ENCODE results near the gene ANGPTL5.

GRCh38 chr11:101940901-101941520 is 24.7 kb upstream of the ANGPTL5 start:
- TF ChIP-seq, protein P1, sequence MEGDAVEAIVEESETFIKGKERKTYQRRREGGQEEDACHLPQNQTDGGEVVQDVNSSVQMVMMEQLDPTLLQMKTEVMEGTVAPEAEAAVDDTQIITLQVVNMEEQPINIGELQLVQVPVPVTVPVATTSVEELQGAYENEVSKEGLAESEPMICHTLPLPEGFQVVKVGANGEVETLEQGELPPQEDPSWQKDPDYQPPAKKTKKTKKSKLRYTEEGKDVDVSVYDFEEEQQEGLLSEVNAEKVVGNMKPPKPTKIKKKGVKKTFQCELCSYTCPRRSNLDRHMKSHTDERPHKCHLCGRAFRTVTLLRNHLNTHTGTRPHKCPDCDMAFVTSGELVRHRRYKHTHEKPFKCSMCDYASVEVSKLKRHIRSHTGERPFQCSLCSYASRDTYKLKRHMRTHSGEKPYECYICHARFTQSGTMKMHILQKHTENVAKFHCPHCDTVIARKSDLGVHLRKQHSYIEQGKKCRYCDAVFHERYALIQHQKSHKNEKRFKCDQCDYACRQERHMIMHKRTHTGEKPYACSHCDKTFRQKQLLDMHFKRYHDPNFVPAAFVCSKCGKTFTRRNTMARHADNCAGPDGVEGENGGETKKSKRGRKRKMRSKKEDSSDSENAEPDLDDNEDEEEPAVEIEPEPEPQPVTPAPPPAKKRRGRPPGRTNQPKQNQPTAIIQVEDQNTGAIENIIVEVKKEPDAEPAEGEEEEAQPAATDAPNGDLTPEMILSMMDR (optimal IDR thresholded peaks at IDR 0.05 in 1 of 3, IDR thresholded peaks at IDR 0.05 in 1 of 3, conservative IDR thresholded peaks at IDR 0.05 in 1 of 3; ENCODE audit: extremely low read depth in 1 of 3, insufficient read depth in 2 of 3, low read length in 3 of 3), result no peak
- TF ChIP-seq EZH2 (IDR thresholded peaks at IDR 0.05; ENCODE audit: low read length), result no peak

Data from keratinocyte (primary cell).